KMS-11 (cell line): ENCODE measurements around the gene MKKS.

ENCODE experiments used
- H2AFZ ChIP-seq: fragments of 200-600 bp; sonication (generic); 2 replicates; pipeline ENCODE4 v1.6.1; 2016; ENCODE audit warnings: antibody characterized with exemption, mixed run types, low read depth
- H3K27ac ChIP-seq: fragments of 200-600 bp; sonication (generic); 2 replicates; pipeline ENCODE4 v1.6.1; 2016; ENCODE audit warnings: mild to moderate bottlenecking, mixed run types
- H3K27me3 ChIP-seq: fragments of 200-600 bp; sonication (generic); 2 replicates; pipeline ENCODE4 v1.6.1; 2017; ENCODE audit warnings: mild to moderate bottlenecking, low read depth, mixed run types, moderate library complexity; ENCODE audit not compliant: insufficient read depth
- H3K36me3 ChIP-seq: fragments of 200-600 bp; sonication (generic); 2 replicates; pipeline ENCODE4 v1.6.1; 2017; ENCODE audit warnings: mild to moderate bottlenecking, mixed run types; ENCODE audit not compliant: insufficient read depth
- H3K4me1 ChIP-seq: fragments of 200-600 bp; sonication (generic); 2 replicates; pipeline ENCODE4 v1.6.1; 2016; ENCODE audit warnings: mild to moderate bottlenecking, low read depth, mixed run types; ENCODE audit not compliant: poor library complexity, severe bottlenecking
- H3K4me2 ChIP-seq: fragments of 200-600 bp; sonication (generic); 2 replicates; pipeline ENCODE4 v1.7.0; 2016; ENCODE audit warnings: mild to moderate bottlenecking, mixed run types
- H3K4me3 ChIP-seq: fragments of 200-600 bp; sonication (generic); IDR thresholded peaks from 2 replicates; pipeline ENCODE4 v1.6.1; 2017; ENCODE audit warnings: low read depth, low read length, mixed read lengths; ENCODE audit not compliant: insufficient read depth
- H3K79me2 ChIP-seq: fragments of 200-600 bp; sonication (generic); 2 replicates; pipeline ENCODE4 v1.6.1; 2016; ENCODE audit warnings: low read depth, mixed run types; ENCODE audit not compliant: insufficient read depth
- H3K9ac ChIP-seq: fragments of 200-600 bp; sonication (generic); 2 replicates; pipeline ENCODE4 v1.6.1; 2016; ENCODE audit warnings: mild to moderate bottlenecking, mixed run types
- H4K20me1 ChIP-seq: fragments of 200-600 bp; sonication (generic); 2 replicates; pipeline ENCODE4 v1.6.1; 2016; ENCODE audit warnings: mild to moderate bottlenecking, mixed run types; ENCODE audit not compliant: insufficient read depth
- CTCF ChIP-seq: fragments of 200-600 bp; sonication (generic); conservative IDR thresholded peaks from 2 replicates; pipeline ENCODE4 v1.6.1; 2017; ENCODE audit warnings: low read depth, mild to moderate bottlenecking, antibody characterized with exemption, low read length, moderate library complexity, mixed read lengths

Gene MKKS

GRCh38 chr20:10454151-10454750 is 20.2 kb upstream of the MKKS start:
- peaks cover 11% of the 10 kb centered on the region; the same call in 1 of the 2 replicates for H3K79me2 ChIP-seq
- H3K27ac ChIP-seq: peak overlapping the region; percentile 63; the same call in 1 of the 2 replicates
- peaks cover 41% of the 10 kb centered on the region for H3K4me1 ChIP-seq
- H3K36me3 ChIP-seq: no peaks in the 10 kb centered on the region
- H3K4me2 ChIP-seq: peak overlapping the region; percentile 66
- no peak for TF ChIP-seq CTCF
- H2AFZ ChIP-seq: no peak overlapping the region
- H3K27me3 ChIP-seq: no peaks in the 10 kb centered on the region
- no peak overlapping the region for H3K9ac ChIP-seq
- H4K20me1 ChIP-seq: no peaks in the 10 kb centered on the region
- no peak overlapping the region for H3K4me3 ChIP-seq

GRCh38 chr20:10453241-10453640 is 19.2 kb upstream of the MKKS start:
- H3K27ac ChIP-seq: peak overlapping the region; percentile 63
- no peak overlapping the region; the same call in 1 of the 2 replicates for H3K9ac ChIP-seq

GRCh38 chr20:10449270-10449669 is 15.2 kb upstream of the MKKS start:
- Histone ChIP-seq H4K20me1 (no peaks in the 10 kb centered on the region), H3K36me3 (no peaks in the 10 kb centered on the region), H3K9ac (no peak overlapping the region), H3K4me2 (no peak overlapping the region), H2AFZ (no peak overlapping the region), H3K4me3 (no peak overlapping the region), H3K4me1 (peaks cover 66% of the 10 kb centered on the region), H3K79me2 (0 out of 2 replicates have a peak, but pooled peaks cover 4% of the 10 kb centered on the region), H3K27ac (no peak overlapping the region; the same call in 1 of the 2 replicates), H3K27me3 (no peaks in the 10 kb centered on the region)
- TF ChIP-seq CTCF: no peak

More at GRCh38 chr20:10453241-10453640, 19.2 kb upstream of the MKKS start:
- peaks cover 51% of the 10 kb centered on the region for H3K4me1 ChIP-seq
- H4K20me1 ChIP-seq: no peaks in the 10 kb centered on the region
- H3K36me3 ChIP-seq: no peaks in the 10 kb centered on the region
- H2AFZ ChIP-seq: no peak overlapping the region
- H3K4me2 ChIP-seq: peak overlapping the region; percentile 66
- no peaks in the 10 kb centered on the region for H3K27me3 ChIP-seq
- H3K4me3 ChIP-seq: no peak overlapping the region
- H3K79me2 ChIP-seq: peaks cover 11% of the 10 kb centered on the region; the same call in 1 of the 2 replicates
- TF ChIP-seq CTCF: no peak

- Histone ChIP-seq H3K9ac (no peak overlapping the region), H2AFZ (no peak overlapping the region), H3K4me3 (no peak overlapping the region), H4K20me1 (no peaks in the 10 kb centered on the region), H3K27me3 (no peaks in the 10 kb centered on the region), H3K4me1 (peaks cover 58% of the 10 kb centered on the region), H3K79me2 (0 out of 2 replicates have a peak, but pooled peaks cover 4% of the 10 kb centered on the region), H3K4me2 (peak overlapping the region; percentile 88; the same call in 1 of the 2 replicates), H3K27ac (peak overlapping the region; percentile 90; the same call in 1 of the 2 replicates), H3K36me3 (no peaks in the 10 kb centered on the region)
- TF ChIP-seq CTCF: no peak
These were observed 14.5 kb upstream of the MKKS start for GRCh38 chr20:10448270-10449156.
